Posterior vena cava (tissue), 2 donors: ENCODE data around the gene PLD3. TPM values are rescaled to one million over a fixed set of nuclear protein-coding genes. Genes with fewer than 3 reads are reported as not detected.

Source experiments
- DNase-seq: peaks from one replicate; pipeline ENCODE4 v3.0.0-alpha.2; 2020; ENCODE audit warnings: low spot score
- intact Hi-C, 2 donors: fragments of 100-400 bp; cut with DNase I; formaldehyde crosslinking; loops; one replicate each; pipeline versions ENCODE4 v1.14.1 to v1.14.2; 2022 to 2023
- total RNA-seq, 2 donors: library from RNA; stranded (reverse); fragmentation: NEBNext Ultra II Directional; extraction: Animal tissue kit (Norgen Biotek cat#: 25700); gene quantifications; one replicate each; pipeline ENCODE4 v1.2.1, GENCODE V29; 2021
- donor health status: DM: yes; HTN: yes; CAD: no.
- donor health status: DM: yes; HTN: yes; CAD: no.

Gene PLD3
- total RNA-seq, 2 donors from 2014 or later: 153 to 281 TPM

DNA sequence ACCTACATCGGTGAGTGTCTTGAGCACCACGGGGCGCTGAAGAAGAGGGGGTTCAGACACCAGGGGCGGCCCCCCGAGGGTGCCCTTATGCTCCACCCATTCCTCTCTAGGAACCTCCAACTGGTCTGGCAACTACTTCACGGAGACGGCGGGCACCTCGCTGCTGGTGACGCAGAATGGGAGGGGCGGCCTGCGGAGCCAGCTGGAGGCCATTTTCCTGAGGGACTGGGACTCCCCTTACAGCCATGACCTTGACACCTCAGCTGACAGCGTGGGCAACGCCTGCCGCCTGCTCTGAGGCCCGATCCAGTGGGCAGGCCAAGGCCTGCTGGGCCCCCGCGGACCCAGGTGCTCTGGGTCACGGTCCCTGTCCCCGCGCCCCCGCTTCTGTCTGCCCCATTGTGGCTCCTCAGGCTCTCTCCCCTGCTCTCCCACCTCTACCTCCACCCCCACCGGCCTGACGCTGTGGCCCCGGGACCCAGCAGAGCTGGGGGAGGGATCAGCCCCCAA is 29.4 kb downstream of the PLD3 start:
- no peak for DNase-seq
- intact Hi-C loops: no loop called here

DNA sequence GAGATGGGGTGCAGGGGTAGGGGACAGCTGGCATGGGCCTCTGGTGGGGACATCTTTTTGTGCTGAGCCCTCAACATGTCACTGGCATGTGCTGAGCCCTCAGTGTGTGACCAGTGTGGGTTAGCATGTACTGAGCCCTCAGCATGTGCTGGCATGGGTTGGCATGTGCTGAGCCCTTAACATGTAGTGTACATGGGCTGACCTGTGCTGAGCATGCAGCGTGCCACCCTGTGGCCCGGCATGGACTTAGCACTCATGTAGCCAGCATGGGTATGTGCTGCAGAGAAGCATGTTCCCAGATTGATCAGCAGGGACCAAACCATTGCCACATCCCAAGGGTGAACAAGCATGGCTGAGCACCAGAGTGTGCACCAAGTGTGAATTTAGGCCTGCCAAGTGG is 30.0 kb downstream of the PLD3 start:
- intact Hi-C loops: no loop called here
- DNase-seq: no peak

DNA sequence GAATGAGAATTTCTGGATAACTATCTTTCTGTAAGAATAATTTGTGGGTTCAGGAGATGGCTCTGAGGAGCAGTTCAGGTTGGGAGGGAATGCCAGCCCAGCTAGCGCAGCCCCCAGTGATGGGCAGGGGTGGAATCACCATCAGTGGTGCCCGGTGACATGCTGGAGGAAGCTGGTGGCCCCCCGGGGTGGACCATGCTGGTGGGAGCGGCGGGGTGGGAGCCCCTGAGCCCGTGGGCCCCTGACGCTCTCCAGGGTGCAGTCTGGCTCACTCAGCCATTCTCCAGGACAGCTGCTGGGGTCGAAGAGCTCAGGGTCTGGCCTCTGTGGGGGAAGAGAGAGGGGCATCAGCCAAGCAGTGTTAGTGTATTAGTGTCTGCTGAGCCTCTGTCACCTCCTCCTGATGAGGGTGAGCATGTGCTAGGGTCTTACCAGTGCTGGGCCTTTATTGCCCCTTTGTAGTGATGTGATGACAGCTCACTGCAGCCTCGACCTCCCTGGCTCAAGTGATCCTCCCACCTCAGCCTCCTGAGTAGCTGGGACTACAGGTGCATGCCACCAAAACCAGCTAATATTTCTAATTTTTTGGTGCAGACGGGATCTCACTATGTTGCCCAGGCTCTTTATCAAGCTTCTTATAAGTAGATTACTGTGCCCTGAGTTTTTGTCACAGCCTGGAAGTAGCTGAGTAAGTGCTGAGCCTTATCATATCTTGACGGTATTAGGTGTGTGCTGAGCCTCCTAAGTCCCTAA is 31.1 kb downstream of the PLD3 start:
- no peak for DNase-seq
- intact Hi-C loops: no loop called here

DNA sequence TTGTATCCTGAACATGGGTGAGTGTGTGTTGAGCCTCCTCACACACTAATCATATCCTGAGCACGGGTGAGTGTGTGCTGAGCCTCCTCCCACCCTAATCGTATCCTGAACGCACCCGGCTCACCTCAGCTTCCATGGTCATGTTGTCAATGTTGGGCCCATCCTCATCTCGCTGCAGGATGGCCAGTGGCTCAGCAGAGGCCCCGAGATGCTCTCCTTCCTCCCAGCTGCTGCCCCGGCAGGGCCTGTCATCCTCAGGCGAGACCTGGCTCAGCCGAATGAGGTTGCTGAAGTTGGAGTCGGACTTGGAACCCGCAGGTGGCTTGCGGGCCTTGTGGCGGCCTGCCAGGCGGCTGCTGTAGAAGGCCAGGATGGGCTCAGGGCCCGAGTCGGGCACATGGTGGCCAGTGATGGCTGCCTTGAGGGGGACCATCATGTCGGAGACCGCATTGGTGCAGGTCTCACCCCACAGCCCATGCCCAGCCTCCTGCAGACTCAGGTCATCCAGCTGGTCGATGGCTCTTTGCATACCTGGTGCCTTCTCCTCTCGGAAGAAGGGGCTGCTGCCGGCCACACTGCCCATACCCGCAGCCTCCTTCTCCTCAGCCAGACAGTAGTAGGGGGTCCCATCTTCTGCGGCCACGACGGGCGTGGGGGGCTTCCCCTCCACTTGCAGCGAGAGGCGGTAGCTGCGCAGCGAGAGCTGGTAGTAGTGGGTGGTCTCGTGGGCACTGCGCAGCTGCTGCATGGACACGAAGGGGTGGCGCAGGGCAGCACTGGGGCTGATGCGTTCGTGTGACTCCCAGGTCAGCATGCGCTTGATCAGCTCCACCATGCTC is 31.9 kb downstream of the PLD3 start:
- intact Hi-C loops: no loop called here
- DNase-seq: no peak

DNA sequence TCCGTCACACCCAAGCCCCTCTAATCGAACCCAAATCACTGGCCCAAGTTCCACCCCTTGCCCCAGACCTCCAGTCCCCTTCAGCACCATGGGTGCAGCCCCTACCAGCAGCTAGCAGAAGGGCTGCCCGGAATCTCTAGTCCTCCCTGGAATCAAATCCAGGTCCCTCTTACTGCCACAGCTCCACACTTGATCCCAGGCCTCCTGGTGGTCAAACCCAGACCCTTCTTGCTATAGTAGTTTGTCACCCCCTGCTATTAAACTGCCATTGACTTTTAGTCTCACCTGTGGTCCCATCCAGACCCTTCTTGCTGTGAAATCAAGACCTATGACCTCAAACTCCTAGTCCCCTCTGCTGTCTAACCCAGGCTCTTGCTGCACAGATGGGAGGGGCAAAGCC is 32.8 kb downstream of the PLD3 start:
- no peak for DNase-seq
- intact Hi-C loops: no loop called here

DNA sequence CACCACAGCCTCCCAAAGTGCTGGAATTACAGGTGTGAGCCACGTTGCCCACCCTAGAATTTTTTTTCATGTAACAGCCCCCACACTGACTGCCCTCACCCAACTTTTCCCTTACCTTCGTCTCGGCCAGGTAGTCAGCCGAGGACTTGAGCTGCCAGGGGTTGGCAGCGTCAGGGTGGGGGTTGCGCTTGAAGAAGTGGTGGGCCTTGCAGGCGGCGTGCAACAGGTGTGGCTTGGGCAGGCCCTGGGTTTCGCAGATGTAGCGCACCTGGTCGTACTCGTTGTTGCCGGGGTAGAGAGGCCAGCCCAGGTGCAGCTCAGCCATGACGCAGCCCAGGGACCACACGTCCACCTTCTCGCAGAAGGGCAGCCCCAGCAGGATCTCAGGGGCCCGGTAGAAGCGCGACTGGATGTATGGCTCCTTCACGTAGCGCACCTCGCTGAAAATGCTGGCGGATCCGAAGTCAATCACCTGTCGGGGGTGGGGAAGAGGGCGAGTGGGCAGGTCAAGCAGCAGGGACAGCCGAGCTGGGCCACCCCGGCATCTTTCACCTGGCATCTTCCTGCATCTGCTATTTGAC is 35.3 kb downstream of the PLD3 start:
- intact Hi-C loops: no loop called here
- no peak for DNase-seq

DNA sequence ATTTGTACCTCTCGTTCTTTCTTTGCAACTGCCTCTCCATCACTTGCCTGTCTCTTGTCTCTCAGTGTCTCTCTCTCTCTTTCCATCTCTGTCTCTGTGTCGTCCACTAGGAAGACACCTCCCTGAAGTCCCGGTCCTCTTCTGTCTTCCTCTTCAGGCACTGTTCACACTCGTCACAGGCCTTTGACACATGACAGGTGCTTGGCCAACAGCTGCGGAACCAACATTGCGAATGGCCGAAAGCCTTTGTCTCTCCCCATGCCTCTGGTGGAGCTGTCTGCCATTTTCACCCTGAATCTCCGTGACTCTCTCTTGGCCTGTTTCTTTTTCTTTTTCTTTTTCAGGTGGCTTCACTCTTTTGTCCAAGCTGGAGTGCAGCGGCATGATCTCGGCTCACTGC is 38.7 kb downstream of the PLD3 start:
- no peak for DNase-seq
- intact Hi-C loops: no loop called here

DNA sequence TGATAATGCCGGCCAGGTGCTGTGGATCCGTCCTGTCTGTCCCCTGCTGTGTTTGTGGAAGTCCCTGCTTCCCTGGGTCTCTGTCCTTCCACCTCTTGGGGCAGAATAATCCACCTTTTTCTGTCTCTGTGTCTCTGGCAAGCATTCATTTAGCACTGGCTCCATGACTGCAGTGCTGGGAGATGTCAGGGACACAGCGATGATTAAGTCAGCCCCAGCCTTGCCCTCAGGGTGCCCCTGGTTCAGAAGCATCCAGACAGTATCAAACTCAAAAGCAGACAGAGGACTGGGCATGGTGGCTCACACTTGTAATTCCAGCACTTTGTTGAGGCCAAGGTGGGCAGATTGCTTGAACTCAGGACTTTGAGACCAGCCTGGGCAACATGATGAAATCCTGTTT is 40.0 kb downstream of the PLD3 start:
- intact Hi-C loops: no loop called here
- no peak for DNase-seq

DNA sequence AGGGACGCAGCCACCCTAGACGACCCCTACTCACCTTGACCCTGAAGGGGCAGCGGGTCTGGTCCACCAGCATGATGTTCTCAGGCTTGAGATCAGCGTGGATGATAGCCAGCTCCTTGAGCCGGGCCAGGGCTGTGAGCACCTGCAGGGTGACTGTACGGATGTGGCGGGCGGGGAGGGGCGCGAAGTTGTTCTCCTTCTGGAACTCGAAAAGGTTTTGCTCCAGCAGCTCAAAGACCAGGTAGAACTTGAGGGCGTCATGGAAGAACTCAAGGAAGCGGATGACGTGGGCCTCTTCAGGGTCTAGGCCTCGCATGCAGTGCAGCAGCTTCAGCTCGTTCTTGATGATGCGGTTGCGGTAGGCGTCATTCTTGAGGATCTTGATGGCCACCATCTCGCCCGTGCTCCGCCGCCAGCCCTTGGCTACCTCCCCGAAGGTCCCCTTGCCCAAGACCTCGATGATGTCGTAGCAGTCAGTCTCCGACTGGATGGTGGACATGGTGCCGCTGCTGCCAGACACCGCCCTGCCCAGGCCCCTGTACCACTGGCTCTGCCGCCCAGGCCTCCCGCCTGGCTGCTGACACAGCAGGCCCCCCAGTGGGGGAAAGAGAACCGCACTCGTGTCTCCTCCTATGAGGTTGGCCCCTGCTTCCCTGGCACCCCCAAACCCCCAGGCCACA is 41.0 kb downstream of the PLD3 start:
- DNase-seq: no peak
- intact Hi-C loops: loop anchor here in 1 of 2 donors (10.0 kb wide), 1 partner anchor 85 kb away; no protein-coding TSS in a partner anchor

DNA sequence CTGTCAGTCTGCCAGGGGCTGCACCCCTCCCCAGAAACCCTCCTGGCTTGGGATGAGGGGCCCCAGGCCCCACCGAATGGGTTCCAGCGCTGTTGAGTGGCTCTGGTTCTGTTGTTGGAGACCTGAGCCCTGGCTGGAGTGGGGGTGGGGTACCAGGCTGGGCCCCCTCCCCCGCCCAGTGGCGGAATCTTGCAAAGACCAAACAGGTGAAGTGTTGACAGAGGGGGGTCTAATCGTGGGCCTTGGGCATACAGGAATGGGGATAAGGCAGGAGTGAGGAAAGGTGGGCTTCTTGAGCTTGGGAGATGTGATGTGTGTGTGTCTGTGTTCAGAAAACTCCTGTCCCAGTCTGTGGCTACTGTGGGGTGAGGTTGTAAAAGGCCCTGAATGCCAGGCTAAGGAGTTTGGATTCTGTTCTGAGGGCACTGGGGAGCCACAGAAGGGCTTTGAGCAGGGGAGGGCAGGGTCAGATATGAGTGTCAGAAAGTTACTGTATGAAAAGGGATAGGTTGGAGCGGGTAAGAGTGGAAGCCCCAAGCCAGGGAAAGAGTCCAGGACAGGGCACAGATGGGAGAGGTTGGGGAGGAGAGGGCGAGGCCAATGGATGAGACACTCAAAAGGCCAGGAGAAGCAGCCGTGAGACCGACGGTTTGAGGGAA is 41.7 kb downstream of the PLD3 start, which contains the start of gene HIPK4:
TSS of gene HIPK4 (minus strand) at position 98 of the 659 bp plus-strand sequence. CDS start 279 bp downstream, outside the sequence.
- intact Hi-C loops: loop anchor here in 1 of 2 donors (10.0 kb wide), 1 partner anchor 85 kb away; no protein-coding TSS in a partner anchor
- no peak for DNase-seq

DNA sequence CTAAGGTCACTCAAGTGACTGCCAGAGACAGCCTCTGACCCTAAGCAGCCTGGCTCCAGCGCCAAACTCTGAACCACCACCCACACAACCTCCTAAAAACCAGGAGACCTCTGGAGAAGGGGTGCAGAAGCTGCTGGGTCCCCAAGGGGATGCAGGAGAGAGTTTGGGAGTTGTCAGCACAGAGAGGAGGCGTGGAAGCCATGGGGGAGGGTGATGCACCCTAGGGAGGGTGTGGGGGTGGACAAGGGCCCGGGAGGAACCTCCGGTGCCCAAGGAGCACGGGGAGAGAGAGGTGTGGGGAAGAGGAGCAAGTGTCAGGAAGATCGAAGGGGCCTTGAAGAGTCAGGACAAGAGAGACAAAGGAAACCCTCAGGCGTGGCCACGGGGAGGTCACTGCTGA is 43.6 kb downstream of the PLD3 start:
- intact Hi-C loops: loop anchor here in 1 of 2 donors (10.0 kb wide), 1 partner anchor 87 kb away; no protein-coding TSS in a partner anchor
- no peak for DNase-seq

DNA sequence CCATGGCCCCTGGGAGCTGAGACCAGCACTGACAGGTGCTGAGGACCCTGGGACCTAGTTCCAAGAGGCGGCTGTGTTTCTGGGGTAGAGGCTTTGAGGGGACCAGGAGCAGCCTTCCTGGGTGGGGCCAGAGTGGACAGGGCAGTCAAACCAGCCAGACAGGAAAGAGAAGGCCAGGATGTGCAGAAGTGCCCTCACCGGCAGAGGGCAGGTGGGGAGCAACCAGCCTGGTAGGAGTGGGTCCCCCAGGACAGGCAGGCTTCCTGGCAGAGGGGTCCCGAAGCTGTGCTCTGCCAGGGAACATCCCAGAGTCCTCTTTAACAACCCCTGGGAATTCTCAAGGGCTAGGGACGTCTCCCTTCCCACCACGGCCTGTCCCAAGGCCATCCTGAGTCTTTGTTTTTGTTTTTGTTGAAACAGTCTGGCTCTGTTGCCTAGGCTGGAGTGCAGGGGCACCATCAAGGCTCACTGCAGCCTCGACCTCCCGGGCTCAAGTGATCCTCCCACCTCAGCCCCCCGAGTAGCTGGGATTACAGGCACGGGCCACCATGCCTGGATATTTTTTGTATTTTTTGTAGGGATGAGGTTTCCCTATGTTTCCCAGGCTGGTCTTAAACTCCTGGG is 44.5 kb downstream of the PLD3 start:
- intact Hi-C loops: loop anchor here in 1 of 2 donors (10.0 kb wide), 1 partner anchor 88 kb away; no protein-coding TSS in a partner anchor
- DNase-seq: no peak

DNA sequence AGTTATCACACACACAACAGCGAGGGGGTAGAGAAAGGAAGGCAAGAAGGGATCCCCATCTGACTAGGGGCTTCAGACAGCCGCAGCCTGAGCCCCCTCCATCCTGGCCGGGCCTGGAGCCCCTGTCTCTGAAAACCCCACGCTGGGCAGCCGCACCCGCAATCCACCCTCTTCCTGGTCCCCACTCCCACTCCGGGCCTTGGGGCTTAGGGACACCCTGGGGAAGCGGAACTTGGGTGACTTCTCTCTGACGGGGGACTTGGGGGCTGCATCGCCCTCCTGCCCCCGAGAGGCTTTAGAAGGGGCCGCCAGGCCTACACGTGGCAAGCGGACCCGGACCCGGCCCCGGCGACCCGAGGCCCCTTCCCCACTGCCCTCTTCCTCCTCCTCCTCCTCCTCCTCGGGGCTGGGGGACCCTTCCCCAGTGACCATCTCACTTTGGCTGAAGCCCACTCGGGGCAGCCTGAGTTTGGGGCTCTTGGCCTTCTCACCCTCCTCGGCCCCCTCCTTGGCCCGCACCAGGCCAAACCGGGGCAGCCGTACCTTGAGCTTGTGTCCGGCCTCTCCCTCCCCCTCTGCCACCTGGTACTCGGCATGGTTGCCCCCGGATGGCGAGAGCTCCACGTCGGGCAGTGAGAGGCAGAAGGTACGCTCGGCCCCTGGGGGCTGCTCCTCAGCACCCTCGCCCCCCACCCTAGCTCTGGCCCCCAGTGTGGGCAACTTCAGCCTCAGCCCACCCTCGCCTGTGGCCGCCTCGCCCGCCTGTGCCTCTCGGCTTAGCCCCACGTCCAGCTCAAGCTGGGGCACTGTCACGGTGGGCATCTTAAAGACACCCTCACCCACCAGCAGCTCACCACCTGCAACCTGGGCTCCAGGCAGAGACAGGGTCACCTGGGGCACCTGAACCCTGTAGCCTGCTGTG is 45.7 kb downstream of the PLD3 start:
- DNase-seq: no peak
- intact Hi-C loops: loop anchor here in 1 of 2 donors (10.0 kb wide), 1 partner anchor 89 kb away; no protein-coding TSS in a partner anchor

DNA sequence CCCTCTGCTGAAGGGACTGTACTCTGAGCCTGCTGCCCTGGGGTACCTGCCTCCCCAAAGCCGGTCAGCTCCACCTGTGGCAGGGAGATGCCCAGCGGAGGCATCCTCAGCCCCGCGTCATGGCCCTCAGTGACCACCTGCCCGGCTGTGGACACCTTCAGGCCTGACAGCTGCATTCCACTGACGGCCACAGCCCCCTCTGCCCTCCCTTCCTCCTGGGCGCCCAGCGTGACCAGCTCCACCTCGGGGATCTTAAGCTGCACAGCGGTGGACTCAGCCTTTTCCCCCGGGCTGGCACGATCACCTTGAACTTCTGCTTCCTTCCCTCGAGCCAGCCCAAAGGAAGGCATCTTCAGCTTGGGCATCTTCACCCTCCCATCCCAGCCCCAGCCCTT is 46.3 kb downstream of the PLD3 start:
- DNase-seq: no peak
- intact Hi-C loops: loop anchor here in 1 of 2 donors (10.0 kb wide), 1 partner anchor 90 kb away; no protein-coding TSS in a partner anchor

DNA sequence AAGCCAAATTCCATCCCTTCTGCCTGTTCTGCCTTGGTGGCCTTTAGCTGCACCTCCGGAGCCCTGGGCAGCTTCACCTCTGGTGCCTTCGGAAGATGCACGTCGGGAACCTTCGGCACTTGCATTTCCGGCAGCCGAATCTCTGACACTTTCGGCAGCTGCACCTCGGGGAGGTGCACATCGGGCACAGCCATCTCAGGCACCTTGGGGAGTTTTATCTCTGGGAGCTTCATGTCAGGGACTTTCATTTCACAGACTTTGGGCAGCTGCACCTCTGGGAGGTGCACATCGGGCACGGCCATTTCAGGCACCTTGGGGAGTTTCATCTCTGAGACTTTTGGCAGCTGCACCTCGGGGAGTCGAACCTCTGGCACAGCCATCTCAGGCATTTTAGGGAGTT is 47.5 kb downstream of the PLD3 start:
- no peak for DNase-seq
- intact Hi-C loops: loop anchor here in 1 of 2 donors (10.0 kb wide), 1 partner anchor 91 kb away; no protein-coding TSS in a partner anchor

DNA sequence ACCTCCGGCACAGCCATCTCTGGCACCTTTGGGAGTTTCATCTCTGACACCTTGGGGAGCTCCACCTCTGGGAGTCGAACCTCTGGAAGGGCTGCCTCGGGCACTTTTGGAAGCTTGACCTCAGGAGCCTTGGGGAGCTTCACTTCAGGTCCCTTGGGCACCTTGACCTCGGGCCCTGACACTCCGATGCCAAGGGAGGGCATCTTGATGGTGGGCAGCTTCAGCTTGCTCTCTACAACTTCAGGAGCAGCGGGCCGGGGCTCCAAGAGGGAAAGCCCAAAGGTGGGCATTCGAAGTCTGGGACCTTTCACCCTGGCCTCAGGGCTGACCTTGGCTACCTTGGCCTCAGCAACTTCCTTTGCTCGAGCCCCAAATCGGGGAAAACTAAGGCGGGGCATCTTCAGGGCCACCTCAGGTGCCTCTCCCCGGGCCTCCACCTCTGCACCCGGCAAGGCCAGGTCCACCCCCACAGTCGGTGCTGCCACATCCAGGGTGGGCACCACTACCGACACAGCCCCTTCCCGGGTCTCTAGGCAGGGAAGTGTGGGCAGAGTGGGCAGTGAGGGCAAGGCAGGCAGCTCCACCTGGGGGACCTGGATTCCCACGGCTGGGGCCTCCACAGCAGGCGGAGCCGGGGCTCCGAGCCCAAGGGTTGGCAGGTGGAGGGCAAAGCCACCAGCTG is 48.5 kb downstream of the PLD3 start:
- no peak for DNase-seq
- intact Hi-C loops: loop anchor here in 1 of 2 donors (10.0 kb wide), 1 partner anchor 92 kb away; no protein-coding TSS in a partner anchor
